H9 (cell line): ENCODE data around the gene LAMP1. TPM values are rescaled to one million over a fixed set of nuclear protein-coding genes. Genes with fewer than 3 reads are reported as not detected.

Experiments used
- DNase-seq: peaks from one replicate; pipeline ENCODE4 v3.0.0-alpha.2; 2017
- H2AFZ ChIP-seq: one replicate; pipeline ENCODE4 v1.6.1; 2013; ENCODE audit warnings: mild to moderate bottlenecking, low read length, control low read depth, moderate library complexity
- H2AK5ac ChIP-seq: 2 replicates; pipeline ENCODE4 v1.6.1; 2013; ENCODE audit warnings: low read length, control low read depth, mixed read lengths; ENCODE audit not compliant: insufficient read length
- H2BK120ac ChIP-seq: one replicate; pipeline ENCODE4 v1.6.1; 2013; ENCODE audit warnings: low read depth, mild to moderate bottlenecking, low read length, control low read depth, inconsistent platforms; ENCODE audit not compliant: poor library complexity, severe bottlenecking
- H2BK12ac ChIP-seq: 2 replicates; pipeline ENCODE4 v1.6.1; 2013; ENCODE audit warnings: low read length, control low read depth, mixed read lengths, low read depth; ENCODE audit not compliant: insufficient read length
- H2BK15ac ChIP-seq: 2 replicates; pipeline ENCODE4 v1.6.1; 2013; ENCODE audit warnings: low read depth, low read length, control low read depth
- H2BK20ac ChIP-seq: one replicate; pipeline ENCODE4 v1.6.1; 2013; ENCODE audit warnings: low read depth, mild to moderate bottlenecking, low read length, control low read depth, inconsistent platforms; ENCODE audit not compliant: poor library complexity, severe bottlenecking
- H2BK5ac ChIP-seq: 2 replicates; pipeline ENCODE4 v1.6.1; 2013; ENCODE audit warnings: low read length, control low read depth, mixed read lengths; ENCODE audit not compliant: insufficient read length
- H3K14ac ChIP-seq: 2 replicates; pipeline ENCODE4 v1.6.1; 2013; ENCODE audit warnings: low read length, control low read depth; ENCODE audit not compliant: insufficient read depth
- H3K18ac ChIP-seq: 2 replicates; pipeline ENCODE4 v1.6.1; 2013; ENCODE audit warnings: low read depth, mild to moderate bottlenecking, mixed read lengths, low read length, control low read depth; ENCODE audit not compliant: insufficient read length
- H3K23ac ChIP-seq: 2 replicates; pipeline ENCODE4 v1.6.1; 2013; ENCODE audit warnings: low read length, control low read depth, mixed read lengths, low read depth; ENCODE audit not compliant: insufficient read length
- H3K23me2 ChIP-seq: 2 replicates; pipeline ENCODE4 v1.6.1; 2013; ENCODE audit warnings: low read depth, mild to moderate bottlenecking, mixed read lengths, low read length, control low read depth; ENCODE audit not compliant: insufficient read length, poor library complexity, severe bottlenecking
- H3K27ac ChIP-seq: 2 replicates; pipeline ENCODE4 v1.5.1; 2013; ENCODE audit warnings: low read length, control low read depth, mixed read lengths, low read depth; ENCODE audit not compliant: insufficient read length
- H3K27me3 ChIP-seq: 2 replicates; pipeline ENCODE4 v1.6.1; 2013; ENCODE audit warnings: low read length, control low read depth, inconsistent platforms; ENCODE audit not compliant: insufficient read depth
- H3K4ac ChIP-seq: 2 replicates; pipeline ENCODE4 v1.6.1; 2013; ENCODE audit warnings: low read depth, mild to moderate bottlenecking, control low read depth, inconsistent platforms, low read length, moderate library complexity
- H3K4me1 ChIP-seq: 2 replicates; pipeline ENCODE4 v1.6.1; 2013; ENCODE audit warnings: low read length, control low read depth, inconsistent platforms; ENCODE audit not compliant: insufficient read depth
- H3K4me2 ChIP-seq: 2 replicates; pipeline ENCODE4 v1.6.1; 2013; ENCODE audit warnings: low read length, control low read depth, mixed read lengths; ENCODE audit not compliant: insufficient read length, insufficient read depth
- H3K56ac ChIP-seq: 2 replicates; pipeline ENCODE4 v1.6.1; 2013; ENCODE audit warnings: low read depth, mild to moderate bottlenecking, mixed read lengths, low read length, control low read depth; ENCODE audit not compliant: insufficient read length
- H3K79me1 ChIP-seq: 2 replicates; pipeline ENCODE4 v1.6.1; 2013; ENCODE audit warnings: low read depth, mild to moderate bottlenecking, moderate library complexity, low read length, control low read depth, inconsistent platforms; ENCODE audit not compliant: insufficient read depth, poor library complexity, severe bottlenecking
- H3K79me2 ChIP-seq: 2 replicates; pipeline ENCODE4 v1.6.1; 2013; ENCODE audit warnings: low read length, control low read depth, inconsistent platforms; ENCODE audit not compliant: insufficient read depth
- H3K9ac ChIP-seq: 2 replicates; pipeline ENCODE4 v1.6.1; 2013; ENCODE audit warnings: low read length, control low read depth, mixed read lengths; ENCODE audit not compliant: insufficient read length; ENCODE audit errors: extremely low read depth
- H3K9me3 ChIP-seq: one replicate; pipeline ENCODE4 v1.6.1; 2013; ENCODE audit warnings: low read depth, low read length, inconsistent platforms; ENCODE audit not compliant: control insufficient read depth
- H3T11ph ChIP-seq: one replicate; pipeline ENCODE4 v1.6.1; 2013; ENCODE audit warnings: mild to moderate bottlenecking, low read length, control low read depth, inconsistent platforms
- H4K20me1 ChIP-seq: one replicate; pipeline ENCODE4 v1.6.1; 2013; ENCODE audit not compliant: control insufficient read depth, insufficient read length, insufficient read depth
- H4K5ac ChIP-seq: 2 replicates; pipeline ENCODE4 v1.6.1; 2013; ENCODE audit warnings: low read depth, mild to moderate bottlenecking, mixed read lengths, low read length, control low read depth; ENCODE audit not compliant: insufficient read length
- H4K8ac ChIP-seq: replicated peaks from 2 replicates; pipeline ENCODE4 v1.6.1; 2013; ENCODE audit warnings: low read length, control low read depth, mixed read lengths, low read depth; ENCODE audit not compliant: insufficient read length
- H4K91ac ChIP-seq: 2 replicates; pipeline ENCODE4 v1.6.1; 2013; ENCODE audit warnings: low read depth, mild to moderate bottlenecking, moderate library complexity, mixed read lengths, low read length, control low read depth; ENCODE audit not compliant: insufficient read length
- H3K27ac Mint-ChIP-seq, 3 experiments: 2 replicates in 2 of 3; 3 replicates in 1 of 3; pipeline ENCODE4 v1.8.0; 2020 to 2021; ENCODE audit warnings: mixed read lengths in 3 of 3, mild to moderate bottlenecking in 1 of 3, moderate library complexity in 1 of 3
- H3K27me3 Mint-ChIP-seq: 2 replicates; pipeline ENCODE4 v1.8.0; 2021; ENCODE audit warnings: low read depth, mild to moderate bottlenecking, moderate library complexity, mixed read lengths
- H3K36me3 Mint-ChIP-seq, 3 experiments: 2 replicates in 2 of 3; 3 replicates in 1 of 3; pipeline ENCODE4 v1.8.0; 2020 to 2021; ENCODE audit warnings: low read depth in 3 of 3, mixed read lengths in 3 of 3; ENCODE audit not compliant: insufficient read depth in 1 of 3
- H3K4me1 Mint-ChIP-seq, 2 experiments: 2 replicates each; pipeline ENCODE4 v1.8.0; 2020; ENCODE audit warnings: mixed read lengths in 2 of 2
- H3K4me3 Mint-ChIP-seq, 2 experiments: 2 replicates in 1 of 2; 3 replicates in 1 of 2; pipeline ENCODE4 v1.8.0; 2020 to 2021; ENCODE audit warnings: mild to moderate bottlenecking in 2 of 2, mixed read lengths in 2 of 2, moderate library complexity in 1 of 2
- H3K9me3 Mint-ChIP-seq, 2 experiments: 2 replicates in 1 of 2; 3 replicates in 1 of 2; pipeline ENCODE4 v1.8.0; 2020; ENCODE audit warnings: mild to moderate bottlenecking in 2 of 2, mixed read lengths in 2 of 2, moderate library complexity in 1 of 2
- CTCF ChIP-seq: fragments of 200-600 bp; sonication (generic); conservative IDR thresholded peaks from 3 replicates; pipeline ENCODE4 v1.8.0; 2021; ENCODE audit warnings: antibody characterized with exemption, mild to moderate bottlenecking
- WGBS: extraction: QIAGEN DNeasy Blood & Tissue Kit; methylation state at CpG from one replicate; pipeline ENCODE4 v1.1.7; 2013; ENCODE audit warnings: missing lambda C conversion rate, low lambda C conversion rate, mixed read lengths; ENCODE audit not compliant: insufficient read length; ENCODE audit errors: extremely low coverage; 5-methylcytosine and 5-hydroxymethylcytosine counted together
- total RNA-seq: library from RNA; stranded (reverse); gene quantifications from 2 replicates; pipeline ENCODE4 v1.2.1, GENCODE V29; 2021

The LAMP1 gene
- total RNA-seq, 1 experiment from 2014 or later, result 131 TPM

- Mint-ChIP-seq H3K36me3 (peaks cover 16 to 36% (median 36%) of the 10 kb centered on the region in 3 experiments; a peak in 6 of 7 replicates), H3K27ac (peak overlapping the region in 2 of 3 experiments; percentile 14 to 72; a peak in 2 of 7 replicates), H3K4me1 (peaks cover 21 to 32% of the 10 kb centered on the region in 2 experiments), H3K4me3 (peak overlapping the region; percentile 21 to 67; a peak in 4 of 5 replicates), H3K9me3 (no peaks in the 10 kb centered on the region; a peak in 1 of 5 replicates), H3K27me3 (no peaks in the 10 kb centered on the region)
- no peak overlapping the region for H3K14ac ChIP-seq
- no peak overlapping the region for H3K18ac ChIP-seq
- H3K4me1 ChIP-seq, result no peaks in the 10 kb centered on the region; the same call in 1 of the 2 replicates
- no peak overlapping the region for H2BK120ac ChIP-seq
- peak overlapping the region; percentile 4 for H3K4me2 ChIP-seq
- no peak overlapping the region for H3K23ac ChIP-seq
- no peak overlapping the region for H3K27ac ChIP-seq
- H3K23me2 ChIP-seq, result peaks cover 12% of the 10 kb centered on the region
- no peak overlapping the region for H4K91ac ChIP-seq
- peaks cover 11% of the 10 kb centered on the region for H3K79me1 ChIP-seq
- no peak overlapping the region for H4K8ac ChIP-seq
- no peak overlapping the region for H3T11ph ChIP-seq
- H2BK20ac ChIP-seq, result no peak overlapping the region
- H2BK15ac ChIP-seq, result no peak overlapping the region
- H4K20me1 ChIP-seq, result no peaks in the 10 kb centered on the region
- H3K27me3 ChIP-seq, result no peaks in the 10 kb centered on the region
- H3K79me2 ChIP-seq, result peaks cover 10% of the 10 kb centered on the region; the same call in 1 of the 2 replicates
- no peak overlapping the region for H3K56ac ChIP-seq
- no peak overlapping the region for H2BK12ac ChIP-seq
- no peak for DNase-seq
- no peak overlapping the region for H2AFZ ChIP-seq
- H3K9ac ChIP-seq, result peak overlapping the region; percentile 24
- no peak overlapping the region for H3K4ac ChIP-seq
- no peak overlapping the region for H2BK5ac ChIP-seq
- no peak for TF ChIP-seq CTCF
- no peak overlapping the region for H4K5ac ChIP-seq
- no CpG with 5 or more reads among the region's 7 CpGs for WGBS
- no peak overlapping the region for H2AK5ac ChIP-seq
- no peaks in the 10 kb centered on the region for H3K9me3 ChIP-seq
These were observed 64.4 kb downstream of the LAMP1 start for GRCh38 chr13:113361406-113361805.
